ENCODE measurements around the gene MOB2. TPM values are rescaled to one million over a fixed set of nuclear protein-coding genes. Genes with fewer than 3 reads are reported as not detected.

Gene MOB2
- total RNA-seq, 1 donor from 2014 or later = 95.4 TPM

DNA sequence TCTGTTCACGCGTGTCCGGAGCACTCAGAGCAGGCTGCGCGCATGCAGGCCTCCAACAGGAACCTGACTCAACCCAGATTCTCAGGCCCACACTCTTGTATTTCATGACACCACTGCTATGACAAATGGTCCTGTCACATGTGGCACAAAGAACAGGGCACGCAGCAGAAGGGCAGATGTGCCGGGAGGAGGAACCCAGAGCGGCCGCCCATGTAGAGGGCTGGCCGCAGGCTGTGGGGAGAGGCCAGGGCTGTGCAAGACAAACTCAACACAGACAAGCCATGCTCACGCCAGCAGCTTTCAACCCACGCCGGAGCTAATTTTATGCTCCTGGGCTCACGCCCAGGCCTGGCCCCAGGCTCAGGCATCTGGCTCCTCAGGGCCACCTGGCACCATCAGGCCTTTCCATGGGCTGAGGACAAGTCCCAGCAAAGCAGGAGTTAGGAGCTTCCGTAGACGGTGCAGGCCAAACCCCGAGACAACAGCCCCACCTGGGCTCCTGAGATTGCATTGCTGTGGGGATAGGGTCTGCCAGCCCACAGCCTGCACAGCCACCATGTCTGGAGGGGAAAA is 45.5 kb upstream of the MOB2 start:
- intact Hi-C loops (cut with DNase I) = no loop called here
- Histone ChIP-seq H3K4me1 (peaks cover 21 to 40% of the 10 kb centered on the region in 2 donors), H3K4me3 (no peak overlapping the region)

DNA sequence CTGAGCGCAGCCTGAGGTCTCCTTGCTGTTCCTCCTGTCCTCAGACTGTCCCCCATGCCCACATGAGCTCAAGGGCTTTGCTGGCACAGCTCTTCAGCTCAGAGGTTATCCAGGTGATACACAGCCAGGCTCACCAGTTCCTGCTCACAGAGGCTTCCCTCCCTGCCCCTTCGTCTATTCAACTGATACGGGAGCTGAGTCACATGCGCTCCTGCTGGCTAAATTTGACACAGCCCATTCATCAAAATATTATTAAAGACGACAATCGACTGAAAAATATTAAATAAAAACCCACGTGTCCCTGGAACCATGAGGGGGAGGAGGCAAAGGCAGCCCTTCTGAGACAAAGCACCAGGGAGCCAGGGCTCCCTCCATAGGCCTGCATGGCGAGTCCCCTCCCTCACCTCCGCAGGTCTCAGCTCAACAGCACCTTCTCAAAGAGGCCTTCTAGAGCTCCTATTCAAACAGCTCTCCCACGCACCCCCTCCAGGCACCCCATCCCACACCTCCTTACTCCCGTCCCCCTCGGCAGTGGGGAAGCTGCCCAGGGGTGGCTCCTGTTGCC is 45.0 kb upstream of the MOB2 start:
- Histone ChIP-seq H3K36me3 (peaks cover 0 to 6% of the 10 kb centered on the region in 2 donors), H3K4me1 (peaks cover 21 to 40% of the 10 kb centered on the region in 2 donors), H3K27ac (peak overlapping the region; percentile 67 to 69), H3K9me3 (no peaks in the 10 kb centered on the region), H3K4me3 (no peak overlapping the region), H3K27me3 (no peaks in the 10 kb centered on the region)
- intact Hi-C loops (cut with DNase I) = no loop called here
- TF ChIP-seq, protein P1, sequence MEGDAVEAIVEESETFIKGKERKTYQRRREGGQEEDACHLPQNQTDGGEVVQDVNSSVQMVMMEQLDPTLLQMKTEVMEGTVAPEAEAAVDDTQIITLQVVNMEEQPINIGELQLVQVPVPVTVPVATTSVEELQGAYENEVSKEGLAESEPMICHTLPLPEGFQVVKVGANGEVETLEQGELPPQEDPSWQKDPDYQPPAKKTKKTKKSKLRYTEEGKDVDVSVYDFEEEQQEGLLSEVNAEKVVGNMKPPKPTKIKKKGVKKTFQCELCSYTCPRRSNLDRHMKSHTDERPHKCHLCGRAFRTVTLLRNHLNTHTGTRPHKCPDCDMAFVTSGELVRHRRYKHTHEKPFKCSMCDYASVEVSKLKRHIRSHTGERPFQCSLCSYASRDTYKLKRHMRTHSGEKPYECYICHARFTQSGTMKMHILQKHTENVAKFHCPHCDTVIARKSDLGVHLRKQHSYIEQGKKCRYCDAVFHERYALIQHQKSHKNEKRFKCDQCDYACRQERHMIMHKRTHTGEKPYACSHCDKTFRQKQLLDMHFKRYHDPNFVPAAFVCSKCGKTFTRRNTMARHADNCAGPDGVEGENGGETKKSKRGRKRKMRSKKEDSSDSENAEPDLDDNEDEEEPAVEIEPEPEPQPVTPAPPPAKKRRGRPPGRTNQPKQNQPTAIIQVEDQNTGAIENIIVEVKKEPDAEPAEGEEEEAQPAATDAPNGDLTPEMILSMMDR (IDR thresholded peaks at IDR 0.05) = peak in 1 of 3 experiments; percentile 7
- no peak for DNase-seq (ENCODE audit: low spot score in 2 of 2)

More for the DNA sequence above, 45.5 kb upstream of the MOB2 start:
- peak in 1 of 2 donors; percentile 82 for DNase-seq (ENCODE audit: low spot score in 2 of 2)
- peaks cover 0 to 6% of the 10 kb centered on the region in 2 donors for H3K36me3 ChIP-seq
- TF ChIP-seq, protein P1 (IDR thresholded peaks at IDR 0.05) = no peak
- H3K27me3 ChIP-seq = no peaks in the 10 kb centered on the region
- peak overlapping the region; percentile 67 to 69 for H3K27ac ChIP-seq
- no peaks in the 10 kb centered on the region for H3K9me3 ChIP-seq

DNA sequence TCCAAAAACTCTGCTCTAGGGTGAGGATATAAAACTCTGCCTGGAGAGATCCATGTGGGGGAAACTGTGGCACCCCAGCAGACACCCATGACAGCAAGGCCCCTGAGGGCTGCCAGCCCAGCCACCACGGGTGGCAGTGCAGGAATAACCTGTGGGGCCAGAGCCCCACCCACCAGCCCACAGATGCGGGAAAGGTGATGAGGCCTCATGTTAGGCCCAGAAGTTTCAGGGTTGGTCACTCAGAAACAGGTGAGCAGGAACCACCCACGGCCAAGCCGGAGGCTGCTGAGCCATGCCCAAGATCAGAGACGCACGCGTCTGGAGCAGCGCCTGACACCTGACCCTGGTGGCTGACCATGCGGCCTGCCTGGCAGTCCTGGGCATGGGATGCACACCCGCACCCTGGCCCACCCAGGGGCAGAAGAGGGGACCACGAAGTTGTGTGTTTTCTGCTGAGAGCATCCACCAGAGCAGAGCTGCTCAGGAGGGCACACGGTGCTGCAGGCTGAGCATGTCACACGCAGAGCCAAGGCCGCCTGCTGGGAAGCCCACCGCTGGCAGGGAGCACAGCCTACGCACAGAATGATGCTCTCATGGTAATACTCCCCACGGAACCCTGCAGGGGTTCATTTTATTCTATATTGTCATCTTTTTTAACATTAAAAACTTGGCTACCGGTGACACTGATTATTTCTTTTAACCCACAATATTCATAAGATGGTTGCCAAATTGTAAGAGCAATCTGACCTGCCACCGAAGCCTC is 44.3 kb upstream of the MOB2 start:
- intact Hi-C loops (cut with DNase I) = no loop called here
- no peaks in the 10 kb centered on the region for H3K27me3 ChIP-seq
- no peak for DNase-seq (ENCODE audit: low spot score in 2 of 2)
- no peak overlapping the region for H3K4me3 ChIP-seq
- peaks cover 0 to 5% of the 10 kb centered on the region in 2 donors for H3K36me3 ChIP-seq
- peaks cover 21 to 37% of the 10 kb centered on the region in 2 donors for H3K4me1 ChIP-seq
- peak overlapping the region; percentile 67 to 69 for H3K27ac ChIP-seq
- no peaks in the 10 kb centered on the region for H3K9me3 ChIP-seq
- TF ChIP-seq, protein P1 (IDR thresholded peaks at IDR 0.05) = no peak

DNA sequence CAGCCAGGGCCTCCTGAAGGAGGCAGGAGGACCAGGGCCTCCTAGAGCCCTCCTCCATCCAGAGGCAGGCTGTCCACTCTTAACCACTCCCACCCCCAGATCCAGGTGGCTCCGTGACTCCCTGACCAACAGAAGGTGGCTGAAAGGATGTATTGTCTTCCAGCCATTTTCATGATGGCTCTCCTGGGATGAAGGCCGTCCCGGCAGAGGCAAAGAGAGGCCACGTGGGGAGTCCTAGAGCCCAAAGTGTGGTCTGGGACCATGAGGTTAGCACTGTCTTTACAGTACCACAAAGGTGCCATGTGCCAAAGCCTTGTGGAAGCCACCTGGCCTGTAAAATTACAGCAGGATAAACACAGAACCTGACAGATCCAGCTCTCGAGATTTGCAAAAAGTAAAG is 43.2 kb upstream of the MOB2 start:
- DNase-seq (ENCODE audit: low spot score in 2 of 2) = no peak
- no peaks in the 10 kb centered on the region for H3K27me3 ChIP-seq
- intact Hi-C loops (cut with DNase I) = no loop called here
- no peaks in the 10 kb centered on the region for H3K36me3 ChIP-seq
- no peaks in the 10 kb centered on the region for H3K9me3 ChIP-seq
- peaks cover 21 to 35% of the 10 kb centered on the region in 2 donors for H3K4me1 ChIP-seq
- TF ChIP-seq, protein P1 (IDR thresholded peaks at IDR 0.05) = no peak
- no peak overlapping the region for H3K27ac ChIP-seq
- no peak overlapping the region for H3K4me3 ChIP-seq

DNA sequence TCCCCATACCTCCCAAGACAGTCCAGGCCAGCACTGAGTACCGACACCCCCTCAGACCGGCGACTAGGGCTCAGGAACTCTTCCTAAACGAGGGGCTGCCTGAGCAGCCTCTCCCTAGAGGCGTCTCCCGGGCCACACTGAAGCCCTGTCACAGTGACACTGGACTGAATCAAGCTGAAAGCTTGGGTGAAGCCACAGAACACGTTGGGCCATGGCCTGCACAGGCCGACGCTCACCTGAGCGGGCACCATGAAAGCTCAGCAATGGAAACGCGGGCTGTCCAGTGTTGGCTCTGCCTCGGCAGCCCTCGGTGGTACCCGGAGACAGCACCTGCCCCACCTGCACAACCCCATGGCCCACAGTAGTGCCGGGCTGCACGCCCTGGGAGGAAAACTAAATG is 42.7 kb upstream of the MOB2 start:
- Histone ChIP-seq H3K4me3 (no peak overlapping the region), H3K36me3 (no peaks in the 10 kb centered on the region), H3K27ac (no peak overlapping the region), H3K9me3 (no peaks in the 10 kb centered on the region), H3K4me1 (peaks cover 21 to 30% of the 10 kb centered on the region in 2 donors), H3K27me3 (no peaks in the 10 kb centered on the region)
- intact Hi-C loops (cut with DNase I) = no loop called here
- DNase-seq (ENCODE audit: low spot score in 2 of 2) = no peak
- TF ChIP-seq, protein P1 (IDR thresholded peaks at IDR 0.05) = no peak

Data from ascending aorta (tissue), 2 donors.